Suprapubic skin (tissue), 4 donors: ENCODE results near the gene ACAD11.

ENCODE experiments used
- CTCF ChIP-seq, 2 donors: fragments of 200-600 bp in 1 of 2; fragments of 450-650 bp in 1 of 2; sonication (generic) in 1 of 2; IDR thresholded peaks; one replicate each; pipeline ENCODE4 v1.5.1; 2016 to 2019; ENCODE audit warnings: antibody characterized with exemption in 2 of 2, mild to moderate bottlenecking in 1 of 2, moderate library complexity in 1 of 2
- POLR2A ChIP-seq, 2 donors: fragments of 450-650 bp; IDR thresholded peaks; one replicate each; pipeline ENCODE4 v1.6.1; 2017; ENCODE audit warnings: antibody characterized with exemption in 2 of 2, mild to moderate bottlenecking in 2 of 2, moderate library complexity in 2 of 2
- POLR2AphosphoS5 ChIP-seq, 3 donors: sonication (generic); formaldehyde crosslinking; IDR thresholded peaks; one replicate each; pipeline ENCODE4 v1.6.1; 2017; ENCODE audit warnings: antibody characterized with exemption in 3 of 3

GRCh38 chr3:132659000-132659364 lies 627 bp downstream of the ACAD11 start:
- TF ChIP-seq CTCF (IDR thresholded peaks at IDR 0.05) = no peak
- TF ChIP-seq POLR2A (IDR thresholded peaks at IDR 0.05) = no peak
- TF ChIP-seq POLR2AphosphoS5 (IDR thresholded peaks at IDR 0.05) = no peak
